Neural progenitor cell (in vitro differentiated cells): Measurements from ENCODE around the gene CPO. TPM values are rescaled to one million over a fixed set of nuclear protein-coding genes. Genes with fewer than 3 reads are reported as not detected.

Experiments used
- DNase-seq: peaks from one replicate; pipeline ENCODE4 v3.0.0-alpha.2; 2016; ENCODE audit warnings: low spot score
- H2AFZ ChIP-seq: fragments of 200-600 bp; sonication (generic); replicated peaks from 2 replicates; pipeline ENCODE4 v1.6.1; 2016; ENCODE audit warnings: antibody characterized with exemption
- H3F3A ChIP-seq: fragments of 200-600 bp; sonication (generic); 2 replicates; pipeline ENCODE4 v1.6.1; 2016; ENCODE audit warnings: antibody characterized with exemption, low read depth
- H3K27ac ChIP-seq: fragments of 200-600 bp; sonication (generic); 2 replicates; pipeline ENCODE4 v1.5.1; 2016; ENCODE audit warnings: mild to moderate bottlenecking
- H3K27me3 ChIP-seq: fragments of 200-600 bp; sonication (generic); 2 replicates; pipeline ENCODE4 v1.6.1; 2016; ENCODE audit warnings: mild to moderate bottlenecking, moderate library complexity
- H3K36me3 ChIP-seq: fragments of 200-600 bp; sonication (generic); 2 replicates; pipeline ENCODE4 v1.5.1; 2016
- H3K4me1 ChIP-seq: fragments of 200-600 bp; sonication (generic); 2 replicates; pipeline ENCODE4 v1.6.1; 2016; ENCODE audit warnings: mixed run types
- H3K4me2 ChIP-seq: fragments of 200-600 bp; sonication (generic); 2 replicates; pipeline ENCODE4 v1.6.1; 2016
- H3K4me3 ChIP-seq: fragments of 200-600 bp; sonication (generic); 2 replicates; pipeline ENCODE4 v1.5.1; 2016
- H3K79me2 ChIP-seq: fragments of 200-600 bp; sonication (generic); 2 replicates; pipeline ENCODE4 v1.6.1; 2016; ENCODE audit warnings: low read depth
- H3K9ac ChIP-seq: fragments of 200-600 bp; sonication (generic); 2 replicates; pipeline ENCODE4 v1.6.1; 2016
- H3K9me3 ChIP-seq: fragments of 200-600 bp; sonication (generic); 2 replicates; pipeline ENCODE4 v1.5.1; 2016; ENCODE audit warnings: low read depth
- H4K20me1 ChIP-seq: fragments of 200-600 bp; sonication (generic); 2 replicates; pipeline ENCODE4 v1.6.1; 2016; ENCODE audit warnings: low read depth
- H3K27ac Mint-ChIP-seq: 3 replicates; pipeline ENCODE4 v1.8.0; 2021; ENCODE audit warnings: mixed read lengths
- H3K27me3 Mint-ChIP-seq: 2 replicates; pipeline ENCODE4 v1.8.0; 2022; ENCODE audit warnings: low read depth, mild to moderate bottlenecking, inconsistent platforms, moderate library complexity, mixed read lengths; ENCODE audit not compliant: insufficient read depth
- H3K36me3 Mint-ChIP-seq: 3 replicates; pipeline ENCODE4 v1.8.0; 2021; ENCODE audit warnings: mixed read lengths
- H3K4me1 Mint-ChIP-seq: 3 replicates; pipeline ENCODE4 v1.8.0; 2021; ENCODE audit warnings: mixed read lengths
- H3K4me3 Mint-ChIP-seq: 3 replicates; pipeline ENCODE4 v1.8.0; 2021; ENCODE audit warnings: mild to moderate bottlenecking, moderate library complexity, mixed read lengths
- H3K9me3 Mint-ChIP-seq: 3 replicates; pipeline ENCODE4 v1.8.0; 2020; ENCODE audit warnings: mixed read lengths
- EZH2 ChIP-seq: fragments of 200-600 bp; sonication (generic); IDR thresholded peaks from 2 replicates; pipeline ENCODE4 v1.6.1; 2017; ENCODE audit warnings: antibody characterized with exemption, mild to moderate bottlenecking, moderate library complexity
- EZH2phosphoT487 ChIP-seq: fragments of 200-600 bp; sonication (generic); IDR thresholded peaks from 2 replicates; pipeline ENCODE4 v1.6.1; 2017; ENCODE audit warnings: antibody characterized with exemption
- total RNA-seq: library from RNA; depleted of rRNA; stranded (reverse); fragments of >200 nt; gene quantifications from 2 replicates; pipeline ENCODE4 v1.2.3, GENCODE V29; 2015; ENCODE audit warnings: low replicate concordance
- TF ChIP-seq, protein P1 (sequence below): fragments of 200-600 bp; sonication (generic); IDR thresholded peaks from 2 replicates; pipeline ENCODE4 v1.5.1; 2017; ENCODE audit warnings: antibody characterized with exemption, mild to moderate bottlenecking

Gene CPO
- total RNA-seq, 1 donor from 2014 or later: not detected

DNA sequence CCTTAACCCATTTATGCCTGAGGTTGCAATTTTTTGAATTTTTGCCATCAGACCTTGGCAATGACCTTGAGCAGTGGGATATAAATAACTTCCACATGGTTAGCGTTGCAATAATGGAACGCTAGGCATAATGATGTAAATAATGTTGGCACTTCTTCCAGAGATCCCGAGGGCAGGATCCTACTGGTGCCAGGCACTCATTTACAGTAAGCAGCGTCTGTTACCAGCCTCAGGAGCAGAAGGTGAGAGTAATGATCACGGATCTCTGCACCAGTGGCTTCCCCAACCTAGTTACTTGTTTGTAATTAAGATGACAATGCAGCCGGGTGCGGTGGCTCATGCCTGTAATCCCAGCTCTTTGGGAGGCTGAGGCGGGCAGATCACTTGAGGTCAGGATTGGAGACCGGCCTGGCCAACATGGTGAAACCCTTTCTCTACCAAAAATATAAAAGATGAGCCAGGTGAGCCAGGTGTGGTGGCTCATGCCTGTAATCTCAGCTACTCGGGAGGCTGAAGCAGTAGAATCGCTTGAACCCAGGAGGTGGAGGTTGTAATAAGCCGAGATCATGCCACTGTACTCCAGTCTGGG, 41.9 kb downstream of the CPO start:
- Histone ChIP-seq H3K9me3 (no peaks in the 10 kb centered on the region), H3K27ac (no peak overlapping the region), H3K4me2 (no peak overlapping the region), H3K27me3 (no peaks in the 10 kb centered on the region), H3K36me3 (no peaks in the 10 kb centered on the region), H4K20me1 (no peaks in the 10 kb centered on the region), H3F3A (no peaks in the 10 kb centered on the region), H3K79me2 (no peaks in the 10 kb centered on the region), H3K4me3 (no peak overlapping the region), H3K4me1 (peaks cover 14% of the 10 kb centered on the region), H3K9ac (no peak overlapping the region), H2AFZ (no peak overlapping the region)
- Mint-ChIP-seq H3K36me3 (no peaks in the 10 kb centered on the region), H3K4me1 (peaks cover 18% of the 10 kb centered on the region), H3K27ac (no peak overlapping the region), H3K4me3 (no peak overlapping the region), H3K9me3 (no peaks in the 10 kb centered on the region), H3K27me3 (no peaks in the 10 kb centered on the region)
- no peak for TF ChIP-seq EZH2phosphoT487
- TF ChIP-seq EZH2: no peak
- TF ChIP-seq, protein P1, sequence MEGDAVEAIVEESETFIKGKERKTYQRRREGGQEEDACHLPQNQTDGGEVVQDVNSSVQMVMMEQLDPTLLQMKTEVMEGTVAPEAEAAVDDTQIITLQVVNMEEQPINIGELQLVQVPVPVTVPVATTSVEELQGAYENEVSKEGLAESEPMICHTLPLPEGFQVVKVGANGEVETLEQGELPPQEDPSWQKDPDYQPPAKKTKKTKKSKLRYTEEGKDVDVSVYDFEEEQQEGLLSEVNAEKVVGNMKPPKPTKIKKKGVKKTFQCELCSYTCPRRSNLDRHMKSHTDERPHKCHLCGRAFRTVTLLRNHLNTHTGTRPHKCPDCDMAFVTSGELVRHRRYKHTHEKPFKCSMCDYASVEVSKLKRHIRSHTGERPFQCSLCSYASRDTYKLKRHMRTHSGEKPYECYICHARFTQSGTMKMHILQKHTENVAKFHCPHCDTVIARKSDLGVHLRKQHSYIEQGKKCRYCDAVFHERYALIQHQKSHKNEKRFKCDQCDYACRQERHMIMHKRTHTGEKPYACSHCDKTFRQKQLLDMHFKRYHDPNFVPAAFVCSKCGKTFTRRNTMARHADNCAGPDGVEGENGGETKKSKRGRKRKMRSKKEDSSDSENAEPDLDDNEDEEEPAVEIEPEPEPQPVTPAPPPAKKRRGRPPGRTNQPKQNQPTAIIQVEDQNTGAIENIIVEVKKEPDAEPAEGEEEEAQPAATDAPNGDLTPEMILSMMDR: no peak
- DNase-seq: no peak

DNA sequence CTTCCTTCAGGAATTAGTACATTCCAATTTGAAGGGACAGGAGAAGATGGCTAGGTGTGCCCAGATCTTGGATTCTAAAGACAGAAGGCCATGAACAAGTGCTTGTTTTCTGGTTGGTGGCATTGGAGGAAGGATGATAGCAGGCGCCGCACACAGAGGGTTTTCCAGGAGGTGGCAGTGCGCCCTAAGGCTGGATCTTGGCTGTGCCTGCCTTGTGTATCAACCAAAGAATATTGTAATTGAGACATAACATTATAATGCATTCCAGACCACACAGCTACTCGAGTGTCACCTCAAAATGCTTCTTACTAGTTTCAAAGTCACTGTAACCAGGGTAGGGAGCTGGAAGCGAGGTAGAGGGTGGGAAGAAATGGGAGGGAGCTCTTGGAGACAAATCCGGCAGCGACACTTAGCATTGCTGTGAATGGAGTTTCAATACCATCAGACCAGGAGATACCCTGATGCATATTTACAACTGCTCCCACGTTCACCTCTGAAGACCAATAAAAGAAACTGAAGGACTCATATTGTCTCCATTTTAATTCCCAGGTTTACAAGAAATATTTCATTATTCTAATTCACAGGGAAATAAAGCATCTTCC, 42.5 kb downstream of the CPO start:
- DNase-seq: peak; percentile 75
- Mint-ChIP-seq H3K4me3 (no peak overlapping the region), H3K4me1 (peaks cover 18% of the 10 kb centered on the region), H3K36me3 (no peaks in the 10 kb centered on the region), H3K27me3 (no peaks in the 10 kb centered on the region), H3K9me3 (no peaks in the 10 kb centered on the region), H3K27ac (no peak overlapping the region)
- H3K4me2 ChIP-seq: no peak overlapping the region
- H3K27ac ChIP-seq: no peak overlapping the region
- H3K9ac ChIP-seq: no peak overlapping the region
- H3F3A ChIP-seq: no peaks in the 10 kb centered on the region
- no peaks in the 10 kb centered on the region for H3K9me3 ChIP-seq
- peaks cover 14% of the 10 kb centered on the region for H3K4me1 ChIP-seq
- no peak overlapping the region for H2AFZ ChIP-seq
- TF ChIP-seq, protein P1: peak; percentile 91
- TF ChIP-seq EZH2 (no peak), EZH2phosphoT487 (no peak)
- no peaks in the 10 kb centered on the region for H4K20me1 ChIP-seq
- H3K27me3 ChIP-seq: no peaks in the 10 kb centered on the region
- no peak overlapping the region for H3K4me3 ChIP-seq
- H3K79me2 ChIP-seq: no peaks in the 10 kb centered on the region
- no peaks in the 10 kb centered on the region for H3K36me3 ChIP-seq

- no peaks in the 10 kb centered on the region for H3K79me2 ChIP-seq
- Mint-ChIP-seq H3K27me3 (no peaks in the 10 kb centered on the region), H3K27ac (peak overlapping the region; percentile 5), H3K4me3 (no peak overlapping the region), H3K9me3 (no peaks in the 10 kb centered on the region), H3K36me3 (no peaks in the 10 kb centered on the region), H3K4me1 (peaks cover 18% of the 10 kb centered on the region)
- peaks cover 14% of the 10 kb centered on the region for H3K4me1 ChIP-seq
- H2AFZ ChIP-seq: peak overlapping the region; percentile 82
- H4K20me1 ChIP-seq: no peaks in the 10 kb centered on the region
- TF ChIP-seq EZH2 (no peak), EZH2phosphoT487 (no peak)
- TF ChIP-seq, protein P1: no peak
- DNase-seq: no peak
- H3K27me3 ChIP-seq: no peaks in the 10 kb centered on the region
- no peaks in the 10 kb centered on the region for H3K9me3 ChIP-seq
- no peak overlapping the region for H3K27ac ChIP-seq
- no peaks in the 10 kb centered on the region for H3K36me3 ChIP-seq
- H3K9ac ChIP-seq: no peak overlapping the region
- no peak overlapping the region for H3K4me2 ChIP-seq
- no peaks in the 10 kb centered on the region for H3F3A ChIP-seq
- no peak overlapping the region for H3K4me3 ChIP-seq
These were observed 43.1 kb downstream of the CPO start for GRCh38 chr2:206982360-206982955.
